Liver (tissue), 9 donors: ENCODE results near the gene PINK1. TPM values are rescaled to one million over a fixed set of nuclear protein-coding genes. Genes with fewer than 3 reads are reported as not detected.

ENCODE experiments used
- DNase-seq: peaks from one replicate; pipeline ENCODE4 v3.0.0-alpha.2; 2017; ENCODE audit warnings: low spot score
- H3K27ac ChIP-seq, 2 donors: one replicate each; pipeline ENCODE4 v1.7.0; 2013; ENCODE audit warnings: inconsistent platforms in 2 of 2, low read length in 2 of 2, control low read depth in 1 of 2, low read depth in 1 of 2, mild to moderate bottlenecking in 1 of 2
- H3K27me3 ChIP-seq, 4 donors: one replicate each; pipeline versions ENCODE4 v1.6.1 to v1.7.0; 2013; ENCODE audit warnings: low read length in 3 of 4, inconsistent platforms in 1 of 4, mild to moderate bottlenecking in 1 of 4, moderate library complexity in 1 of 4; ENCODE audit not compliant: control insufficient read depth in 4 of 4, insufficient read depth in 4 of 4
- H3K36me3 ChIP-seq, 4 donors: one replicate each; pipeline versions ENCODE4 v1.6.1 to v1.7.0; 2013; ENCODE audit warnings: low read length in 3 of 4, mild to moderate bottlenecking in 3 of 4, low read depth in 1 of 4, moderate library complexity in 1 of 4; ENCODE audit not compliant: control insufficient read depth in 4 of 4, insufficient read depth in 3 of 4
- H3K4me1 ChIP-seq, 4 donors: one replicate each; pipeline versions ENCODE4 v1.6.1 to v1.7.0; 2013; ENCODE audit warnings: low read length in 3 of 4, mild to moderate bottlenecking in 3 of 4, moderate library complexity in 1 of 4; ENCODE audit not compliant: control insufficient read depth in 4 of 4, insufficient read depth in 4 of 4
- H3K4me3 ChIP-seq, 3 donors: one replicate each; pipeline versions ENCODE4 v1.6.1 to v1.7.0; 2013; ENCODE audit warnings: low read length in 3 of 3, control low read depth in 1 of 3, low read depth in 1 of 3, mild to moderate bottlenecking in 1 of 3
- H3K9ac ChIP-seq, 2 donors: one replicate each; pipeline ENCODE4 v1.7.0; 2013; ENCODE audit warnings: low read length in 2 of 2, mild to moderate bottlenecking in 2 of 2, moderate library complexity in 2 of 2, control low read depth in 1 of 2, low read depth in 1 of 2
- H3K9me3 ChIP-seq, 4 donors: one replicate each; pipeline versions ENCODE4 v1.6.1 to v1.7.0; 2013; ENCODE audit warnings: low read length in 3 of 4; ENCODE audit not compliant: control insufficient read depth in 4 of 4
- EGR1 ChIP-seq, 2 donors: IDR thresholded peaks; 2 replicates each; pipeline ENCODE4 v1.6.1; 2016 to 2018; ENCODE audit warnings: antibody characterized with exemption in 2 of 2, low read depth in 2 of 2
- FOXA1 ChIP-seq: IDR thresholded peaks from 2 replicates; pipeline ENCODE4 v1.6.1; 2016; ENCODE audit warnings: antibody characterized with exemption
- FOXA2 ChIP-seq: IDR thresholded peaks from 2 replicates; pipeline ENCODE4 v1.6.1; 2016; ENCODE audit warnings: antibody characterized with exemption
- GABPA ChIP-seq, 2 donors: IDR thresholded peaks in 1 of 2; conservative IDR thresholded peaks in 1 of 2; 2 replicates each; pipeline ENCODE4 v1.6.1; 2016; ENCODE audit warnings: antibody characterized with exemption in 2 of 2, mild to moderate bottlenecking in 1 of 2, moderate library complexity in 1 of 2
- HNF4A ChIP-seq, 2 donors: conservative IDR thresholded peaks; 2 replicates each; pipeline ENCODE4 v1.6.1; 2016; ENCODE audit warnings: antibody characterized with exemption in 2 of 2, mild to moderate bottlenecking in 2 of 2
- JUND ChIP-seq, 2 donors: IDR thresholded peaks; 2 replicates each; pipeline ENCODE4 v1.6.1; 2016; ENCODE audit warnings: antibody characterized with exemption in 2 of 2
- NR2F2 ChIP-seq: IDR thresholded peaks from 2 replicates; pipeline ENCODE4 v1.6.1; 2016; ENCODE audit warnings: antibody characterized with exemption
- RAD21 ChIP-seq, 2 donors: IDR thresholded peaks; 2 replicates each; pipeline ENCODE4 v1.6.1; 2016; ENCODE audit warnings: antibody characterized with exemption in 2 of 2, mild to moderate bottlenecking in 2 of 2
- RXRA ChIP-seq, 2 donors: IDR thresholded peaks; 2 replicates each; pipeline ENCODE4 v1.6.1; 2017 to 2018; ENCODE audit warnings: antibody characterized with exemption in 2 of 2, mild to moderate bottlenecking in 1 of 2
- SP1 ChIP-seq: IDR thresholded peaks from 2 replicates; pipeline ENCODE4 v1.6.1; 2018; ENCODE audit warnings: antibody characterized with exemption, mild to moderate bottlenecking
- TAF1 ChIP-seq: conservative IDR thresholded peaks from 2 replicates; pipeline ENCODE4 v1.6.1; 2016; ENCODE audit warnings: antibody characterized with exemption, mild to moderate bottlenecking
- YY1 ChIP-seq: IDR thresholded peaks from 2 replicates; pipeline ENCODE4 v1.6.1; 2016; ENCODE audit warnings: antibody characterized with exemption, mild to moderate bottlenecking
- WGBS: extraction: QIAGEN DNeasy Blood & Tissue Kit; methylation state at CpG from one replicate; pipeline ENCODE4 v1.1.7; 2013; 5-methylcytosine and 5-hydroxymethylcytosine counted together
- polyA plus RNA-seq, 2 donors: library from polyadenylated mRNA; stranded (reverse) in 1 of 2; unstranded in 1 of 2; fragments of 200-250 nt in 1 of 2; fragments of >200 nt in 1 of 2; fragmentation: Nextera tagmentation in 1 of 2; extraction: Ambion mirVana in 1 of 2; gene quantifications; one replicate each; pipeline versions ENCODE4 v1.2.1 to v1.2.3, GENCODE V29; 2013 to 2015
- total RNA-seq, 2 donors: library from RNA; depleted of rRNA; stranded (reverse); fragments of >200 nt; gene quantifications; one replicate each; pipeline ENCODE4 v1.2.3, GENCODE V29; 2014
- TF ChIP-seq, protein P1 (sequence below): IDR thresholded peaks from 2 replicates; pipeline ENCODE4 v1.6.1; 2016; ENCODE audit warnings: antibody characterized with exemption
- TF ChIP-seq, protein P2 (sequence below): IDR thresholded peaks from 2 replicates; pipeline ENCODE4 v1.6.1; 2016; ENCODE audit warnings: antibody characterized with exemption
- TF ChIP-seq, protein P3 (sequence below): fragments of 150-350 bp; IDR thresholded peaks from 2 replicates; pipeline ENCODE4 v1.5.1; 2017; ENCODE audit warnings: improper control_type of control experiment, low read depth, low read length; ENCODE audit not compliant: missing input control
- donor health status: healthy.
- donor health status: healthy.
- donor health status: healthy.
- donor health status: healthy.
- donor health status: healthy.

PINK1 gene
- total and polyA plus RNA-seq, 4 donors = 52.7 to 118 (median 62.2) TPM

DNA sequence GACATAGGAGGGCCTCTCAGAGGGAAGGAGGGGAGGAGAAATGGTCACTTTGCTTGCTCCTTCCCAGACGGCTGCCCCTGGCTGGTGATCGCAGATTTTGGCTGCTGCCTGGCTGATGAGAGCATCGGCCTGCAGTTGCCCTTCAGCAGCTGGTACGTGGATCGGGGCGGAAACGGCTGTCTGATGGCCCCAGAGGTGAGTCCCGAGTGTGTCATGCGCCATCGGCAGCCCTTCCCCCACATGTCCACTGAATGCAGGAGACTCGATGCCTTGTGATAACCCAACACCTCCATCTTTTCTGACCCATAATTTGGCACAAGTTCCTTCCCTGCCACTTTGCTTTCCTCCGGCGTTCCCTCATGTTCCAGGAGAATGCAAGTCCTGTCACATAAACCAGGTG, 15.2 kb downstream of the PINK1 start:
- Histone ChIP-seq H3K27me3 (no peaks in the 10 kb centered on the region), H3K9me3 (no peaks in the 10 kb centered on the region), H3K9ac (no peak overlapping the region), H3K4me1 (no peaks in the 10 kb centered on the region), H3K27ac (no peak overlapping the region), H3K4me3 (no peak overlapping the region), H3K36me3 (peaks cover 13 to 75% (median 55%) of the 10 kb centered on the region in 4 donors)
- TF ChIP-seq FOXA1 (no peak), TAF1 (no peak), RAD21 (IDR thresholded peaks at IDR 0.05) (no peak), HNF4A (conservative IDR thresholded peaks at IDR 0.05) (no peak), YY1 (no peak), JUND (IDR thresholded peaks at IDR 0.05) (no peak), NR2F2 (no peak), GABPA (IDR thresholded peaks at IDR 0.05 in 1 of 2, conservative IDR thresholded peaks at IDR 0.05 in 1 of 2) (no peak), RXRA (IDR thresholded peaks at IDR 0.05) (no peak), EGR1 (IDR thresholded peaks at IDR 0.05; ENCODE audit: low read depth in 2 of 2) (no peak)
- TF ChIP-seq, protein P1, sequence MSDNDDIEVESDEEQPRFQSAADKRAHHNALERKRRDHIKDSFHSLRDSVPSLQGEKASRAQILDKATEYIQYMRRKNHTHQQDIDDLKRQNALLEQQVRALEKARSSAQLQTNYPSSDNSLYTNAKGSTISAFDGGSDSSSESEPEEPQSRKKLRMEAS = no peak
- TF ChIP-seq, protein P2, sequence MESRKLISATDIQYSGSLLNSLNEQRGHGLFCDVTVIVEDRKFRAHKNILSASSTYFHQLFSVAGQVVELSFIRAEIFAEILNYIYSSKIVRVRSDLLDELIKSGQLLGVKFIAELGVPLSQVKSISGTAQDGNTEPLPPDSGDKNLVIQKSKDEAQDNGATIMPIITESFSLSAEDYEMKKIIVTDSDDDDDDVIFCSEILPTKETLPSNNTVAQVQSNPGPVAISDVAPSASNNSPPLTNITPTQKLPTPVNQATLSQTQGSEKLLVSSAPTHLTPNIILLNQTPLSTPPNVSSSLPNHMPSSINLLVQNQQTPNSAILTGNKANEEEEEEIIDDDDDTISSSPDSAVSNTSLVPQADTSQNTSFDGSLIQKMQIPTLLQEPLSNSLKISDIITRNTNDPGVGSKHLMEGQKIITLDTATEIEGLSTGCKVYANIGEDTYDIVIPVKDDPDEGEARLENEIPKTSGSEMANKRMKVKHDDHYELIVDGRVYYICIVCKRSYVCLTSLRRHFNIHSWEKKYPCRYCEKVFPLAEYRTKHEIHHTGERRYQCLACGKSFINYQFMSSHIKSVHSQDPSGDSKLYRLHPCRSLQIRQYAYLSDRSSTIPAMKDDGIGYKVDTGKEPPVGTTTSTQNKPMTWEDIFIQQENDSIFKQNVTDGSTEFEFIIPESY = no peak
- TF ChIP-seq, protein P3, sequence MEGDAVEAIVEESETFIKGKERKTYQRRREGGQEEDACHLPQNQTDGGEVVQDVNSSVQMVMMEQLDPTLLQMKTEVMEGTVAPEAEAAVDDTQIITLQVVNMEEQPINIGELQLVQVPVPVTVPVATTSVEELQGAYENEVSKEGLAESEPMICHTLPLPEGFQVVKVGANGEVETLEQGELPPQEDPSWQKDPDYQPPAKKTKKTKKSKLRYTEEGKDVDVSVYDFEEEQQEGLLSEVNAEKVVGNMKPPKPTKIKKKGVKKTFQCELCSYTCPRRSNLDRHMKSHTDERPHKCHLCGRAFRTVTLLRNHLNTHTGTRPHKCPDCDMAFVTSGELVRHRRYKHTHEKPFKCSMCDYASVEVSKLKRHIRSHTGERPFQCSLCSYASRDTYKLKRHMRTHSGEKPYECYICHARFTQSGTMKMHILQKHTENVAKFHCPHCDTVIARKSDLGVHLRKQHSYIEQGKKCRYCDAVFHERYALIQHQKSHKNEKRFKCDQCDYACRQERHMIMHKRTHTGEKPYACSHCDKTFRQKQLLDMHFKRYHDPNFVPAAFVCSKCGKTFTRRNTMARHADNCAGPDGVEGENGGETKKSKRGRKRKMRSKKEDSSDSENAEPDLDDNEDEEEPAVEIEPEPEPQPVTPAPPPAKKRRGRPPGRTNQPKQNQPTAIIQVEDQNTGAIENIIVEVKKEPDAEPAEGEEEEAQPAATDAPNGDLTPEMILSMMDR = no peak
- WGBS = 92% methylated on average over 13 of the region's 13 CpGs
- no peak for DNase-seq

DNA sequence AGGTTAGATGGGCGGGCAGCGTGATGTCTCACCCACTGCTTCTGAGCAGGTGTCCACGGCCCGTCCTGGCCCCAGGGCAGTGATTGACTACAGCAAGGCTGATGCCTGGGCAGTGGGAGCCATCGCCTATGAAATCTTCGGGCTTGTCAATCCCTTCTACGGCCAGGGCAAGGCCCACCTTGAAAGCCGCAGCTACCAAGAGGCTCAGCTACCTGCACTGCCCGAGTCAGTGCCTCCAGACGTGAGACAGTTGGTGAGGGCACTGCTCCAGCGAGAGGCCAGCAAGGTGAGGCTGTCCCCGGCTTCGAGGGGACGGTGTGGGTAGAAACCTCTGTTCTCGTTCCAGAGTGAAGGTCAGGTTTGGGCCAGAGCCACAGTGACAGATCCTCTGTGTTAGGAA, 15.7 kb downstream of the PINK1 start:
- TF ChIP-seq FOXA2 (no peak), SP1 (no peak), FOXA1 (no peak), EGR1 (IDR thresholded peaks at IDR 0.05; ENCODE audit: low read depth in 2 of 2) (no peak)
- TF ChIP-seq, protein P1 = no peak
- no peaks in the 10 kb centered on the region for H3K9me3 ChIP-seq
- H3K4me1 ChIP-seq = no peaks in the 10 kb centered on the region
- H3K27ac ChIP-seq = no peak overlapping the region
- DNase-seq = no peak
- H3K36me3 ChIP-seq = peaks cover 16 to 79% (median 57%) of the 10 kb centered on the region in 4 donors
- WGBS = 93% methylated on average over 15 of the region's 15 CpGs
- H3K4me3 ChIP-seq = no peak overlapping the region
- H3K27me3 ChIP-seq = no peaks in the 10 kb centered on the region
- H3K9ac ChIP-seq = no peak overlapping the region

DNA sequence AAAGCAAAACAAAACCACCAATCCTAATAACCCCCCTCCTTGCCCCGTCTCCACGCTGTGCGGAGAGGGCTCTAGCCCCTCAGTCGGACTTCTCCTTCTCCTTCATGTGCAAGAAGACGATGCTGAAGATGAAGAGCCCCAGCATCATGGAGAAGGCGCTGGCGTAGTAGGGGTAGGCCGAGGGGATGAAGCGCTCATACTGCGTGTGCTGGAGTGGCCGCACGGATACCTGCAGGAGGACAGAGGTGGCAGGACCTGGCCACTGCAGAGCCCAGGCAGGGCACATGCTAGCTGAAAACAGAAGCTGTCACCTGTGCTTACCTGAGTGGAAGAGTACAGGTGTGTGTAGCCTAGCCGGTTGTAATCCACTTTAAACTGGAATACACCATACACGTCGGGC, 19.0 kb downstream of the PINK1 start:
- no peaks in the 10 kb centered on the region for H3K27me3 ChIP-seq
- H3K4me1 ChIP-seq = no peaks in the 10 kb centered on the region
- H3K9ac ChIP-seq = no peak overlapping the region
- TF ChIP-seq, protein P3 = no peak
- TF ChIP-seq RAD21 (IDR thresholded peaks at IDR 0.05) (no peak), FOXA2 (no peak), TAF1 (no peak), GABPA (IDR thresholded peaks at IDR 0.05 in 1 of 2, conservative IDR thresholded peaks at IDR 0.05 in 1 of 2) (no peak)
- peaks cover 18 to 87% (median 64%) of the 10 kb centered on the region in 4 donors for H3K36me3 ChIP-seq
- WGBS = 97% methylated on average over 15 of the region's 15 CpGs
- no peak overlapping the region for H3K4me3 ChIP-seq
- DNase-seq = no peak
- no peaks in the 10 kb centered on the region for H3K9me3 ChIP-seq
- H3K27ac ChIP-seq = no peak overlapping the region
